ENCODE results near the gene DNM3.
"Not testable (repeated sequence)": the region's sequence is repeated elsewhere in the genome, so short reads cannot be mapped to it uniquely, and the experiment has no call there.

Gene DNM3

DNA sequence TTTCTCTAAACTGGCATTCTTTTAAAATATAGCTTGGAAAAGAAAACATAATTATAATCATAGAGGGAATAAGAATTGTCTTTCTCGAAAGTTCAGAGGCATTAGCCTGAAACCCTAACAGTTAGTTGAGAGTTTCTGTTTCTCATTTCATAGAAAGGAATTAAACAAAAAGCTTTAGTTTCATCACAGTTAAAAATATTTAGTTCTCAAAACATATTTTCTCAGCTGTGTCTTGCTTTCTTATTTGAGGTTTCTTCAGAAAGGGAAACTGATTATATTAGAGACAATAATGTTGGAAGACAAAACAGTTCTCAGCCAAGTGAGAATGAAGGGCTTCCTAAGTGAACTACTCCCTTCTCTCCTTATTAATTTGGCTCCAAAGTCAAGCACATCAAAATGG, 503.8 kb downstream of the DNM3 start:
- DNase-seq, result no peak

DNA sequence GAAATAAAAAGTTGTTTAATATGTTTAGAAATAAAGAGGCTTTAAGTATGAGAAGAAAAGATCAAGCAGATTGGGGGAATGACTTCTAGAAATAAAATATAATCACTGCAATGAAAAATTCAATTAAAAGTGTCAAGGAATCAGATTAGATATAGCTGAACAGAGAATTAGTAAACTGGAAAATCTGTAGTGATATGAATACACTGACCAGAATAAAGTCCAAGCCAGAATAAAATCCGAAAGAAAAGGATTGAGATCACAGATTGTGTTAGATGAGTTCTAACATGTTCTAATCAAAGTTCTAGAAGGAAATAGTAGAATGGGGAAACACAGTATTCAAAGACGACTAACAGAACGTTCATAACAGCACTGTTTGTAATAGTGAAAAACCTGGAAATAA, 506.1 kb downstream of the DNM3 start:
- DNase-seq, result no peak

DNA sequence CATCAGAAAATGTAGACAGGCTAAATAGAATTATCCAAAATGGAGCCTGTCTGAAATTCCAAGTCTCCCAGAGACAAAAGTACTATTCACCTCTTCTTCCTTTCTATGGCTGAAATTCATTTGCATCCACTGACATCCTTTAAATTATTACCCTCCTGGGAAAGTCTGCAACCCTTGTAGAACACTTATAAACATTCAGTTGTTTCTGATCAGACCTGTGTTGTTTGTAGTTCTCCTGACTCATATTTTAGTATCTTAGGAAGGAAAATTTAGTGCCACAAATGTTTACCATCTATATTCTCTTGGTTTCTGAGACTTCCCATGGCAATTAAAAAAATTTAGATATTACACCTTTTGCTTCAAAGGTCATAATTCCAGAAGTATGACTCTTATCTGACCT, 509.6 kb downstream of the DNM3 start:
- no peak for DNase-seq

DNA sequence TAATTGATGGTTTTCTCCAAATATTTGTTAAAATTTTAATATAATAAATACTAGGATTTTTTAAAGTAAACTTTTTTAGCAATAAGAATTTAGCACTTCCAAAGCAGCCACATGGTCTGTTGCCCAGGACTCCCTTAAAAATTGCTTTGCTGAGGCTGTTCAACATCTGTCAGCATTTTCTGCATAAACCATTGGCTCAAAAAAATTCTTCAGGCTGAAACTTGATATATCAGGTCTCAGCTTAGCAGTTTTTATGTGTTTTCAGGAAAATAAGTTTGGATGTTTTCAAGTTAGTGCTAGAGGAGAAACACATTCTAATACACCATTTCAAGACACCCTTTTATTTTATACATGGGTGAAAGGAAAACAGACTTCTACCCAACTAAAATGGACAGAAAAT, 510.0 kb downstream of the DNM3 start:
- DNase-seq, result peak; percentile 33

DNA sequence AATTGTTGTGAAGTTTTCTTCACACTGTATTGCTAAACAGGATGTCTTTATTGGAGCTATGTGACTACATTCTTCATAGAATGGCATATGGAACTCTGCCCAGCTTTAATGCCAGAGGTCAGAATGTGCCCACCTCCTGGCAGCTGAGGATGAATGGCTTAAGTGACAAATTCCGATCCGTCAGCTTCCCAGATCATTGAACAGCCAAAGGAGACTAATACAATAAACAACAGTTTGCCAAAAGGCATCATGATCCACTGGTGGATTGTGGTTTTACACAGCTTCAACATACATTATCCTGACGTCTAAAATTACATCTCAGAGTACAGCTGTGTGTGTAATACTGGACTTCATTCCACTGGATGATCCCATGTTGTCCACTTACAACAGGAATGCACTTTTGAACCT, 510.5 kb downstream of the DNM3 start:
- DNase-seq, result peak; percentile 60

DNA sequence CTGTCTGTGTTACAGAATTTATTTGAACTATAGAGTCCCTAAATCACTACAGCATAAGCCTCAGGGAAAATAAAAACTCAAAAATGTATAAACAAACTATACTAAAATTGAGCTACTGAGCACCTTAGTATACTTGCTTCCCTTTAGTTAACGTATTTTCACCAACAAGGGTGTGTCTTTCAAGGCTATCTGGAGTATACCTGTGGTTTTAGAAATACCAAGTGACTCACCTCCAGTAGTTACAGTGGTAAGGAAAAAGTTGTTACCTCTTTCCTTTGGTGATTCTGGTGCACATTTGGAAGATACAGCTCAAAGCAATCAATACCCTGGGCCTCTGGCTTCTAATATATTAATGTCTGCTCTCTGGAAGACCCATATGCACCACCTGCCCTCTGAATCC, 511.1 kb downstream of the DNM3 start:
- peak; percentile 26 for DNase-seq

DNA sequence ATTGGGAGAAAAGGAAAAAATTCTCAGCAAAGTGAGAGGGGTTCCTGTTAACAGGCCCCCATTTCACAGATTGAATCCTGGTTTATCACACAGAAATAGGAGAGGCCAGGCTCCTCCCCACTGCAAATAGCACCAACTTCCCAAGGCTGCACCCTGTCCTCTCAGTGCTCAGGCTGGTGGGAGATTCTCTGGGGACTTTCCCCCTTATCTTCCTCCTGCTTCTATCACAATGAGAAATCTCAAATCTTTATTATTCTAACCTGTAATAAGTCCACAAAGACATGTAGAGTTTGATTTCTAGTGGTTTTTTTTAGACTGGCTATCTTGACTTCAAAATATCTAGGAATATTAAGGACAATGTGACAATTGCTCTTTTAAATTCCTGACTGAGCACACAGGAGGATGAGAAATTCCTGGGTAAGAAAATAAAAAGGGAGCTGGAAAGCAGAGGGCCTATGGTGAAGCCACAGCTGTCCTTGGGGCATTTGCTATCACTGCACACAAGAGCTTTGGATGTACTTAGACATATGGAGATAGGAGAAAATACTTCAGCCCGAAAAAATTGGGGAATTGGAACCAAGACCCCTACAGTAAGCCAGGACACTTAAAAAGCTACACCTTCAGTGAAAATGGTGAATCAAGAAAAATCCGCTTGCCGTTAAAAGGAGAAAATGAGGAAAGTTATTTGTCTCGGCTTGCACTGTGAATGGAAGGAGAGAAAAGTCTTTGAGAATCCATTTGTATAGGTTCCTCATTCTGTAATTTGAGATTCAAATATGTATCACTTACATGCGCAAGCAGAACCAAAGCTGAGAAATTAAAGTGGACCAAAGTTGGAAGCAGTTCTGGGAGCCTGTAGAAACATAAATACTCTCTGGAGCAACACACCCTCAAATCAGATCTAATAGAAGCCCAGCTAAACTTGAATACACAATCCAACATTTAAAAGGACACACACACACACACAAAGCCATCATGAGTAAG, 513.3 kb downstream of the DNM3 start:
- DNase-seq, result no peak

DNA sequence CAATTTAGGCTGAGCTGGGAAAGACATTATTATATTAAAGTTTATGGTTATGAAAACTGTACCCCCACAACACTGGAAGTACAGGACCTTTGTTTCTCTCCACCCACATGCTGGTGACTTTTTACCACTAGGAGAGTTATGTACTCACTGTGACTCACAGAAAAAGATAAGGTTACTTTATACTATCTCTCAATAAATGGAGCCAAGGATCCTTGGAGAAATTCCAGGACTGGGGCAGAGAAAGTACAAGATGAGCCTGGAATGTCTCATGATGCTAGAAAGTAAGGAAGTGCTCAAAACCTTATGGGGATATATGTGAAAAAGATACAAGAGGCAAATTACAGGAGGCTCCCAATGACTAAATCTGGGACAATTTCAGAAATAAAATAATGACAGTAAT, 515.3 kb downstream of the DNM3 start:
- DNase-seq, result peak; percentile 59

DNA sequence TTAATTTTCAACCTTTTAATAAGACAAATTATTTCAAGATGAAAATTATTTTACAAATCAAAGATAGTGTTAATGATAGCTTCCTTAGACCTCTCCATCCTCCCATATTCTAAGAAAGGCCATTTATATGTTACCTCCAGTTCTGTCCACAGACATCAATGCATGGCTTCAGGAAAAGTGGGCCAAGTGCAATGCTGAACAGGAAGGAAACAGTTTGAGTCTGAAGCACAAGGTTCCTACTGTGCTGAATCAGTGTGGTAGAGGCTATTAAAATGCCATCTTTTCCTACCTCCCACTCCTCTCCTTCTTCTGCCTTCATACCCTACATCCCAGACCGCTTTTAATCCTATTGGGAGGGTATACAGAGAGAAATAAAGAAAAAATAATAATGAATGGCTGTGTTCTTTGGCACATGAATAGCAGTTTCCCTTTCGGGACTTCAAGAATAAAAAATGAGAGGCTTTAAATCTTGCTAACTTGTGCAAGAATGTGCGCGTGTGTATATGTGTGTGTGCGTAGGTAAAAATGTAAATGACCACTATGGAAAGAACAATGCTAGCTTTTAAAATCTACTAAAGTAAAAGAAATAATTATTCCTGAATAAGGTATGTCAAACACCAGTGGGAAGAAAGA, 516.6 kb downstream of the DNM3 start:
- no peak for DNase-seq

DNA sequence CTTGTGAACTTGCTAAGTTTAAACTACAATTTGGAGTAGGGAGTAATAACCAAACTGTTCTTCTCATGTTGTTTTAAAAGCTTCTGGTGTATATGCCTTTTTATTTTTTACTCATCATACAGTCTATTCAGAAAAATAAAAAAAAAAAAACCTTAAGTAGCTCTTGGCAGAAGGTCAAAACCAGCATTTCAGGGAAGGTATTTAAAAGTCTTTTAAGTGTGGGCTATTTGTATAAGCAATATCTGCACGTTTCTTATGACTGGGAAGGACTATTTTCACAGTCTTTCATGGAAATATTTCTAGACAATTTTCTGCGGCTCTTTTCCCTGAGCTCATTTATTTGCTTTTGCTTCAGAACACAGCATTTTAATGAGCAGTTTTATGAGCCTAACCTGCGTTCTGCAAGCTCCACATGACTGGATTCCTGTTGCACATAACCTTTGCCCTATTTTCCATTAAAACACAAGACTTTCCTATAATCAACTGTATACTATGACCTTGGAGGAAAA, 518.2 kb downstream of the DNM3 start:
- no peak for DNase-seq

DNA sequence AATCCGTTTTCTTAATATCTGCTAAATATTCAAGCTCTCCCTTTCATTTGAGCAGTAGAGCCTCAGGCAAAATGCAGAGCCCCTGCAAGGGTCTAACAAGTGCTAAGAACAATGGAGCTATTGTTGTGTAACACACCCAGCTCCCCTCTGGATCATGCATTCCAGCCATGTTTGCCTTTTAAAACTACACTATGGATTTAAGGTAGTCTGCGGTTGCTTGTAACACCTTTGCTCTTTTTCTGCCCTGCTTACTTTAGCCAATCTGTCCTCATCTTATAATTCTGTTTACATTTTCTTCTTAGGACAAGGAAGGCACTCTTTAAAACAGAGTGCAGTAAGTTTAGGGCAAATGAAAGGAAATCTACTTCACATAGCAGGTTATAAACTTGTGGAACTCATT, 519.2 kb downstream of the DNM3 start:
- no peak for DNase-seq

DNA sequence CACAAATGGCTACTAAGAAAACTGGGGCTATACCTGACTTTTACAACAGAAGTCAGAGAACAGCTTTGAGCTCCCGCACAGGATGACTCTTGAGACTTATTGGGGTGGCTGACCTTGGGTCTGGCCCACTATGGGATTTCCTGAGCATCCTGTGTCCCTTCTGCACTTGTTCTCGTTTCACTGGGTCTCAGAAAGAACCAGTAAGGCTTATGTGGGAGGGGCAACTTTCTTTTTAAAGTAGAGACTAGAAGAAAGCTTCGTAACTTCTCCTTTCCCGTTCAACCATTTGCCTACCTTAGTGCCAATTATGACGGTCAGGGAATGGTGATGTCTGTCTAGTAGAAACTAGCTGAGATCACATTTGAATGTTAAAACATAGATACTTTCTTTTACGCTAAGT, 519.7 kb downstream of the DNM3 start:
- no peak for DNase-seq

DNA sequence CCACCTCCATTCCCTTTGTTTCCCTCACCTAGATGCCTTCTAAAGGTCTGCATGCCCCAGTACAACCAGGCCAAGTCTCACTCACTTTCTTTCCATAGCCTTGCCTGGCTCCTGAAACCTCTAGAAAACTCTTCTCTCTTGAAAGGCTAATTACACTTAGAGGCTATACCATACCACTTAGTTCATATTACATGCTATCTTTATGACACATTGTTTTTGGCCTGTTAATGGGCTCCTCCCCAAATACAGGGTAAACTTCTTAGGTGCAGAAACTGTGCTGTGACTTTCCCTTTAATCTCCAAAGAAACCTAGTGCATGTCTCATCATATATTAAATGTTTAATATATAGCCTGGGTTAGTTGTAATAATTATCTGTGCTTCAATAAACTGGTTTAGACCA, 522.6 kb downstream of the DNM3 start:
- DNase-seq, result no peak

DNA sequence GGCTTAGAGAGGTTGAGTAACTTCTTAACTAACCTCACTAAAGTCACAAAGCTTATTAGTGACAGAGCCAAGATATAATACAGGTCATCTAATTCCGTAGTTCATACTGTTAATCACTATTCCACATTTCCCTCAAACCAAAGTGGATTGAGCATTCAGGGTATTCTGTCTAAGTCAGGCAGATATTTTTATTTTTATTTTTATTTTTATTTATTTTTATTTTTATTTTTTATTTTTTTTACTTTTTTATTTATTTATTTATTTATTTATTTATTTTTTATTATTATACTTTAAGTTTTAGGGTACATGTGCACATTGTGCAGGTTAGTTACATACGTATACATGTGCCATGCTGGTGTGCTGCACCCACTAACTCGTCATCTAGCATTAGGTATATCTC, 530.3 kb downstream of the DNM3 start:
- DNase-seq, result not testable (repeated sequence)

DNA sequence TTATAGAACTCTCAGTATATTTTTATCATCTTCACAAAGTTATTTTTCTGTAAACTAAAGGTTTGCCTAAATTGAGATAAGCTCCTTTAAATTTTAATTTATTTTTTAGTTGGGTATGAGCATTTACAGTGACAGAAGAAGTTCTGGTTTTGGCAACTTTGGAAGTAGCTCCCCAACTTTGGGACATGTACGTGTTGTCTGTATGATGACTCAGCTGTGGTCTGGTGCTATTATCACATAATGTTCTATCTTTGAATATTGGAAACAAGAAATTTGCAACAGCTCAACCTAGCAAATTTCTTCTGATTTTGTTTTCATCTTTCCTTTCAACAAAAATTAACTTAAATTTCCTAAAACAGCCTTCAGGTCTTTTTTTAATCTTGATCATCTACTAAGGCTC, 532.6 kb downstream of the DNM3 start:
- DNase-seq, result peak; percentile 30

DNA sequence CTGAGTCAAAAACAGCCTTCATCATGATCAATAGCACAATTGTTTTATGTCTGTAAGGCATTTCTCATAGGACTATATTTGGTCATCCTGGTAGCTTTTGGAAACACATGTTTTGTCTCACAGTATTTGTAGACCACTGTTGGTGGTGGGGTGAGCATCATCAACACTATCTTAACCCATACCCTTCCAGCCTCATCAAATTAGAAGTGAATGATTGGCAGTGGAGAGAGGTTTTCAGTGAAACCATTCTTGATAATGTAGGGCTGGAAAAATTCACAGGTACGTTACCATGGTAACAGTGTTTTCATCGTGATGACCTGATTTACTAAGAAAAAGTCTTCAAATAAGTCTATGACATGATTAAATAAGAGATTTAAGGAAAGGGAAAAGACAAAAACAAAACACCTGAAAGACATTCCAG, 533.9 kb downstream of the DNM3 start:
- no peak for DNase-seq

DNA sequence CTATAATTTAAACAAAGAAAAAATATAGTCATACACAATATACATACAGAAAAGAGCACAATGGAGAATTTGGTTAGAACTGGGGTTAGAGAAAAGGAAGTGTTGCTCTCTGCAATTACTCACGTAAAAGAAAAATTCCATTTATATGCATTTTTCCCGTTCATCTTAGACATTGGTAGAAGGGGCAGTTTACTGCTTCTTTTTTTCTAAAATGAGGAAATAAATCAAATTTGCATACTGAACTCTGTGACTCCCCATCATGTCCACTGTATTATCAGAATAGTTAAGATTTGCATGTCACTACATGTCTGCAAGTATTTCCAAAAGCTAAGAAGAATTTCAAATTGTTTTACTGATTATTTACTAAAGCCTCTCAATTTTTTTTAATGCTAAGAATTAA, 535.1 kb downstream of the DNM3 start:
- DNase-seq, result no peak

DNA sequence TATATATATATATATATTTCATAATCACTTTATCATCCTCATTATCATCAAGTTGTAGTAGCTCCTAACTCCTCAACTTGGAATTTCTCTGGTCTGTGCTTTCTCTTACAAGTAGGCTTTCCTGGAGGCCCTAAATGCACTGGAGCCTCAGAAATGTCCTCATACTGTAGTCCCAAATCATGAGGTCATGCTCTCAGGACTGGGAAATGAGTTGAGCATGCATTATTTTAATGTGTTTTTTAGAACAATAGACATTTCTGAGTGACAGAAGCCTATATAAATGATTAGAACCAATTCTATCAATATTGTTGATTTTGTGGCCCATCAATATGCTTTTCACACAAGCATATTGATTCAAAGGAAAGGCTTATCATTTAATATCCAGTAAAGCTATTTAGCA, 536.3 kb downstream of the DNM3 start:
- DNase-seq, result no peak

DNA sequence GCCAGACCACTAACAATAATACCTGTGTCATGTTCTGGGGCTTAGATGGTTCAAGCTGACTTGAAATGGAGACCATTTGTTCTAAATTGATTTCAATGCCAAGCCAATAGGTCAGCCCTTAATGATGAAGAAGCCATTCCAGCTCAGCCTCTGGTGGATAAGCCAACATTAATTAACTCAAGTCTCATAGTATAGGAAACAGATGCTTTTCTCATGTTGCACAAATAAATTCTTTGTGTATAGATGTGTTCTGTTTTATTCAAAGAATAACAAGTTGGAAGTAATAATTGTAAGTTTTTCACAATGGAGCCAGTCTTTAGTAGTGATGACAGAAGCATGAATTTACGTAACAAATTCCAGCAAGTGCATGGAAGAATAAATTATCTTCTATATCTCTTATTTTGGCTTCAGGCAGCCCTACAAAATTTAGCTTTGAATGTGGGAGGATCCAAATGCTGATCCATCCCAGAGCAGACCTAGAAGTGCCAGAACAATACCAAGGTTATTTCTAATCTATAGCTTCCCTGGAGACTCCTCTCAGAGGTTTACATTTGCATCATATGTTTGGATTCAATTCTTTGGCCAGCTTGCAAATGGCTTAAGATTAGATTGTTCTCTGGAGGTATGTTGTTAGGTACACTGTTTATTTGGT, 536.9 kb downstream of the DNM3 start:
- no peak for DNase-seq

DNA sequence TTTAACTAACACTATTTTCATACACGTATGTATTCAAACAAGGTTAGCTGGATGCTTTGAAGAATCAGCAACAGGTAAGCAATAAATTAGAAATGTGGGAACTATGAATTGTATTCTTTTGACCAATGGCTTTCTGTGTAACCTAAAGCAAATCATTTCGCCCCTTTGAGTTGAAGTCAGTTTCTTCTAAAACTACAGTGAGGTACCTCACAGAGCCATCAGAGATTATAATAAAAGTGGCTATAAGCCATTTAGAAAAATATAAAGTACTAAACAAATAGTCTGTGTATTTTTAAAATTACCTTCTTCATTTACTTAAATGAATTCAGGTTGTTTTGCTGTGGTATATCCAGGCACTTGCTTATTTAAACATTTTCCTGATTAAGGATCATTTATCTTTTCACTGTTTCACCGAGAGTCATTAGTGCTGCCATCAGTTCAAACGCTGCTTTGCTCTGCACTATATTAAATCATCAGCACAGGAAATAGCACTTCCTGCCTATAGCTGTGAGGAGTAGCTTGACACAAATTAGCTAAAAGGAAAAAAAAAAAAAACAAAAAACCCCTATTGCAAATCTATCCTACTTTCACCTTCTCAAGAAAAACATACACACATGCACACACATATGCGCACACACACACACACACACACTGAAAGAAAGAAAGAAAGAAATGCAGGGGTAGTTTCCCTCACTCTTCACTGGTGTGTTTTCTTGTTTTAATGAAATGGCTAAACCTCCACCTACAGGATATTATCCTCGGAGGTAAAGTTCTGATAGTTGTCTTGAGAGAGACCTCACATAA, 539.3 kb downstream of the DNM3 start:
- DNase-seq, result peak; percentile 9

DNA sequence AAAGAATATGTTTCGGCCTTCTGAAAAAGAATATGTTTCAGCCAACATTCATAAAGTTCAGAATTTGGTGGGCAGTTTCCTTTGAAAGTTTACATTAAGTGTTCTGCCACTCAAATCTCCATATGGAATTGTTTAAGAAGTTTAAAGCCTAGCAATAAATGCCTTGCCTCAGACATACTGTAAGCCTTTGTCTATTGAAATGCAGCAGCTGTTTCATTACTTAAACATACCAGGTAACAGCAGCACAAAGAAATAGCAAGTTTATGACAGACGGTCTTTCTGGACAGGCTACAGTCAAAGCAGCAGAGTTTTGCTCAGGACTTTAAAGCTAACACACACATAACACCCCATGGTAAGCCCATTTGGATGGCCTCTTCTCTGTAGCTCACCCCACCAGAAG, 540.6 kb downstream of the DNM3 start:
- no peak for DNase-seq

DNA sequence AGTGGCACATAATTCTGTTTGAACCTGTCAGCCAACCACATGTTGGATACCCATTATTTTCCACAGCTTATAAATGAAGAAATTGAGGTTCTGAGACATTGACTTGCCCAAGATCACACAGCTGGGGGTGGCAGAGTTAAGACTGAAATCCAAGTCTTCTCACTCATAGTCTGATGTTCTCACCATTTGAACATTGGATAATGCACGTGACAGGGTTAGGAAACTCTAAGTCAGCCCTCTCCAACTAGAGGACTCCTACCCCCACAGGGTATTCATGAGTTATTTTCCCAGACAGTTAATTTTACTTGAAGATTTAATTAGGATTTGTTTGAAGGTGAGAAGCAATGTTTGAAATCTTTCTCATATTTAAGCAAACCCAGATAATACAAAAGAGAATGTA, 541.1 kb downstream of the DNM3 start:
- DNase-seq, result no peak

DNA sequence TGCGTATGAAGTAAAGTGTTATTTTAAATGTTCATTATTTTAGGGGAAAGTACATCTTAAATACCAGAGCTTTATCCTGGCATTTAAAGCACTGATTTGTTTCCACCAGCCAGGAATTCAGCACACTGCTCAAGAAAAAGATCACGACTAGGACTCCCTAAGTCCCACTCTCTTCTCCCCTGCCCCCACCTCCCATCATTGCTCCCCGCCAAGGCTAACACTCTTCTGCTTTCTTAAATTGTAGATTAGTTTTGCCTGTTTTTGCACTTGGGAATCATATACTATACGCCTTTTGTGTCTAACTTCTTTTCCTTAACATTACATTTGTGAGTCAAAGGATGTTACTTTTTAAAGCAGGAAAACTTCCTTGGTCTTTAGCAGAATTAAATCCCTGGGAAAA, 541.7 kb downstream of the DNM3 start:
- DNase-seq, result no peak
